Measurements from ENCODE around the gene SYNJ2. TPM values are rescaled to one million over a fixed set of nuclear protein-coding genes. Genes with fewer than 3 reads are reported as not detected.

The SYNJ2 gene
- total RNA-seq, 4 donors from 2014 or later = 2.6 to 7.5 (median 5.5) TPM

DNA sequence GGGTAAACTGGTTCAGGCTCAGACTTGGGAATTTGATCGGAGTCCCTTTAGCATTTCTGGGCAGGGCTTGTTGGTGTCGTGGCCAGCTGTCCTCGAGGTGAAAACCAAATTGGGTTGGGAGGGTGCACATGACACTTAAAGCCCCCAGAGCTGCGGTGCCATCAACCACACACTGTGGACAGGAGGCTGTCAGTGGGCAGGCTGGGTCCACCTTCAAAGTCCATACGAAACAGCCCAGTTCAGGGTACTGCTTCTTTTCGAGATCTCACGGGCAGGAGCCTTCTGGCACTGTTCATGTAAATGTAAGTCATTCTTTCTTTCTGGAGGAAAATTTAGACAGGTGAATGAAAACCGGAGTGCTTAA, 7.0 kb downstream of the SYNJ2 start:
- TF ChIP-seq CTCF (IDR thresholded peaks at IDR 0.05) (no peak), POLR2A (IDR thresholded peaks at IDR 0.05) (no peak)
- DNase-seq (ENCODE audit: low spot score in 2 of 2) = no peak
- intact Hi-C loops (cut with DNase I; ENCODE audit: low total_unique reads) = no loop called here
- WGBS, 2 donors = 74 to 78% methylated on average over 8 of the region's 8 CpGs
- no peak overlapping the region for H3K4me3 ChIP-seq (ENCODE audit: low read depth, poor library complexity, severe bottlenecking)

DNA sequence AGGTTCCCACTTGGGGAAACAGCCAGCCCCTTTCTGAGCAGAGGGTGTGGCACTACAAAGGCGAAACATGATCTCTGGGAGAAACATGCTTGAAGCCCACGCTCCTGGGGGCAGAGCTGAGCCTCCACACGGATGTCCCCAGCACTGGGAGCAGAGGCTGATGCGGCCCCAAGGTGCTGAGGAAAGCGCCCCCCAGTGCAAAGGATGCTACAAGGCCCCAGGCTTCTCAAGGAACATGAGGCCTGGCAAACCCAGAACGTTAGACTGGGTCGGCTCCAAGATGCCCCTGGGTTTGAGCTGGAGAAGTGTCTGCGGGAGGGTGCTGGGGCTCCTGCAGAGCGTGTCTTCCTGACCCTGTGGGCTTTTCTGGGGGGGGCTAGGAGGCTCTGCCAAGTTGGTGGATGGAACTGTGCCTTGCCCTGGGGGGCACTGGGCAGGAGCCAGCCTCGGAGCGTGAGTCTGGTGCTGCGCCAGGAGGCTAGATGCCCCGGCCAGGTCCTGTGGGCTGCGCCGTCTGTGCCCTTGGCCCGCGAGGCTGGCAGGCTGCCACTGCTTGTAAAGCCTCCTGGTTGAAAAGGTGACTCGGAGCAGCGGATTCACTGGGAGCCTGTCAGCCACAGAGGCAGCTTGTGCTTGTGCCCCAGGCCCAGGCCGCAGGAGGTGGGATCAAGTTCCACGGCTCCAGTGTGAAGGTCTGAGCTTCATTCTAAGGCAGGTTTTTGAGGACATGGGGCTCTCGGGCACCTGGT, 8.1 kb downstream of the SYNJ2 start:
- peak in 1 of 2 donors; percentile 90 for DNase-seq (ENCODE audit: low spot score in 2 of 2)

GRCh38 chr6:157990321-157991066, 8.8 kb downstream of the SYNJ2 start:
- 65 to 77% methylated on average over 15 of the region's 15 CpGs for WGBS, 2 donors
- no peak overlapping the region for H3K4me3 ChIP-seq (ENCODE audit: low read depth, poor library complexity, severe bottlenecking)
- intact Hi-C loops (cut with DNase I; ENCODE audit: low total_unique reads) = no loop called here
- DNase-seq (ENCODE audit: low spot score in 2 of 2) = no peak
- no peak for TF ChIP-seq POLR2A (IDR thresholded peaks at IDR 0.05)
- no peak for TF ChIP-seq CTCF (IDR thresholded peaks at IDR 0.05)

More for the DNA sequence above, 8.1 kb downstream of the SYNJ2 start:
- 32 to 40% methylated on average over 14 to 21 of the region's 22 CpGs for WGBS, 2 donors
- H3K4me3 ChIP-seq (ENCODE audit: low read depth, poor library complexity, severe bottlenecking) = no peak overlapping the region
- TF ChIP-seq CTCF (IDR thresholded peaks at IDR 0.05) (no peak), POLR2A (IDR thresholded peaks at IDR 0.05) (no peak)
- intact Hi-C loops (cut with DNase I; ENCODE audit: low total_unique reads) = no loop called here

- intact Hi-C loops (cut with DNase I; ENCODE audit: low total_unique reads) = no loop called here
- H3K4me3 ChIP-seq (ENCODE audit: low read depth, poor library complexity, severe bottlenecking) = no peak overlapping the region
- DNase-seq (ENCODE audit: low spot score in 2 of 2) = no peak
- 89 to 93% methylated on average over 11 of the region's 11 CpGs for WGBS, 2 donors
- no peak for TF ChIP-seq CTCF (IDR thresholded peaks at IDR 0.05)
- no peak for TF ChIP-seq POLR2A (IDR thresholded peaks at IDR 0.05)
These were observed 9.4 kb downstream of the SYNJ2 start for GRCh38 chr6:157991067-157991432.

DNA sequence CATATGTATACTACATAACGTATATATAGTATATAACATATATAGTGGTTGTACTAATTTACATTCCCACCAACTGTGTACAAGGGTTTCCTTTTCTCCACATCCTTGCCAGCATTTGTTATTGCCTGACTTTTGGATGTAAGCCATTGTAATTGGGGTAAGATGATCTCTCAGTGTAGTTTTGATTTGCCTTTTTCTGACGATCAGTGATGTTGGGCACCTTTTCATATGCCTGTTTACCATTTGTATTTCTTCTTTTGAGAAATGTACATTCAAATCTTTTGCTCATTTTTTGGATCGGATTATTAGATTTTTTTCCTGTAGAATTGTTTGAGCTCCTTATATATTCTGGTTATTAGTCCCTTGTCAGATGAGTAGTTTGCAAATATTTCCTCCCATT, 11.4 kb downstream of the SYNJ2 start:
- no peak overlapping the region for H3K4me3 ChIP-seq (ENCODE audit: low read depth, poor library complexity, severe bottlenecking)
- TF ChIP-seq CTCF (IDR thresholded peaks at IDR 0.05) (no peak), POLR2A (IDR thresholded peaks at IDR 0.05) (no peak)
- intact Hi-C loops (cut with DNase I; ENCODE audit: low total_unique reads) = no loop called here
- no peak for DNase-seq (ENCODE audit: low spot score in 2 of 2)
- WGBS, 2 donors = 71 to 72% methylated on average over 3 of the region's 3 CpGs
